Cerebellar nuclear complex (tissue), 1 donor: ENCODE data around the gene PCDHA5.

Experiments used
- DNase-seq, 2 experiments: peaks; one replicate each; lab custom pipeline; 2025; lab: John Stamatoyannopoulos, UW

PCDHA5 gene

DNA sequence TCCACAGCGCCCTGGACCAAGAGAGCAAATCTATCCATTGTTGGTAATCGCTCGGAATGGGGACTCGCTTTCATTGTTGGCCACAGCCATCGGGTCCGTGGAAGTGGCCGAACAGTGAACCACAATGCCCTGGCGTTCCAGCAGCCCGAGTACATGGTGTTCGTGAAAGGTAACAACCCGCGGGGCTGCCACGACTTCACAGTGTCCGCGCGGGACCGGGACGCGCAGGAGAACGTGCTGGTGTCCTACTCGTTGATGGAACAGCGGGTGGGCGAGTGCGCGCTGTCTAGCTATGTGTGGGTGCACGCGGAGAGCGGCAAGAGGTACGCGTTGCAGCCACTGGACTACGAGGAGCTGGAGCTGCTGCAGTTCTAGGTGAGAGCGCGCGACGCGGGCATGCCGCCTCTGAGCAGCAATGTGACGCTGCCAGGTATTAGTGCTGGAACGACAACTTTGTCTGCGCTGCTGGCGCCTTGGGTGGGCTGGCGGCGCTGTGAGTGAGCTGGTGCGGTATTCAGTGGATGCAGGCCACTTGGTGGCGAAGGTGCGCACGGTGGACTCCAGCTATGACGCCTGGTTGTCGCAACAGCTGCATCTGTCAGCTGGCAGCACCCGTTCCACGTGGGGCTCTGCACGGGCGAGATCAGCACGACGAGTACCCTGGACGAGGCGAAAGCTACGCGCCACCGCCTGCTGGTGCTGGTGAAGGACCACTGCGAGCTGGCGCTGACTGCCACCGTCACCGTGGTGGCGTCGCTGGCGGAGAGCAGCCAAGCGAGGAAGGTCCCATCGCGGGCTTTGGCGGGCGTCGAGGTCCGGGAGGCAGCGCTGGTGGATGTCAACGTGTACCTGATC is 41.3 kb downstream of the PCDHA5 start:
- no peak for DNase-seq

GRCh38 chr5:140868721-140869554 is 47.5 kb downstream of the PCDHA5 start, which contains the start of gene PCDHA11:
Gene PCDHA11 (plus strand): TSS chr5:140868957. CDS start chr5:140869104, 147 bp downstream.
- DNase-seq = no peak

DNA sequence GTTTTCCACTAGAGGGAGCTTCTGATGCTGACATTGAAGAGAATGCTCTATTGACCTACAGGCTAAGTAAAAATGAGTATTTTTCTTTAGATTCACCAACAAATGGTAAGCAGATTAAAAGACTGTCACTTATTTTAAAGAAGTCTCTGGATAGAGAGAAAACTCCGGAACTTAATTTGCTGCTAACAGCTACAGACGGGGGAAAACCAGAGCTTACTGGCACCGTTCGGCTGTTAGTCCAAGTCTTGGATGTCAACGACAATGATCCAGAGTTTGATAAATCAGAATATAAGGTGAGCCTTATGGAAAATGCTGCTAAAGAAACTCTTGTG is 48.1 kb downstream of the PCDHA5 start:
- no peak for DNase-seq

GRCh38 chr5:140870221-140871201 is 49.1 kb downstream of the PCDHA5 start:
- no peak for DNase-seq
